Gastrocnemius medialis (tissue), 4 donors: Measurements from ENCODE around the gene ACTL7B.

Experiments
- CTCF ChIP-seq, 5 experiments: fragments of 450-650 bp in 3 of 5; fragments of 200-600 bp in 2 of 5; sonication (generic) in 2 of 5; IDR thresholded peaks in 4 of 5; conservative IDR thresholded peaks in 1 of 5; 1 replicate in 4 of 5; 2 replicates in 1 of 5; pipeline ENCODE4 v1.5.1; 2016 to 2019; ENCODE audit warnings: antibody characterized with exemption in 5 of 5, mild to moderate bottlenecking in 3 of 5, moderate library complexity in 3 of 5
- POLR2A ChIP-seq, 2 donors: fragments of 450-650 bp; IDR thresholded peaks; one replicate each; pipeline ENCODE4 v1.6.1; 2017; ENCODE audit warnings: antibody characterized with exemption in 2 of 2, mild to moderate bottlenecking in 2 of 2, moderate library complexity in 2 of 2

GRCh38 chr9:108897324-108898096 is 41.7 kb upstream of the ACTL7B start:
- TF ChIP-seq CTCF (IDR thresholded peaks at IDR 0.05 in 4 of 5, conservative IDR thresholded peaks at IDR 0.05 in 1 of 5) (no peak), POLR2A (IDR thresholded peaks at IDR 0.05) (no peak)
